ENCODE measurements around the gene IQSEC1. TPM values are rescaled to one million over a fixed set of nuclear protein-coding genes. Genes with fewer than 3 reads are reported as not detected.

IQSEC1 gene
- total RNA-seq, 1 donor from 2014 or later = 29.5 TPM

GRCh38 chr3:12974819-12975218, 98.4 kb downstream of the IQSEC1 start:
- peaks cover 13% of the 10 kb centered on the region for H3K27me3 Mint-ChIP-seq (ENCODE audit: low read depth, unreplicated experiment)
- Histone ChIP-seq H3K27ac (ENCODE audit: low read depth, low read length) (no peak overlapping the region), H3K9ac (ENCODE audit: low read length) (no peak overlapping the region), H3K4me3 (ENCODE audit: insufficient read depth, low read depth, low read length) (no peak overlapping the region), H3K36me3 (ENCODE audit: insufficient read depth, low read length) (no peaks in the 10 kb centered on the region), H3K4me2 (ENCODE audit: low read length) (no peak overlapping the region), H3K79me2 (ENCODE audit: insufficient read depth, low read length) (no peaks in the 10 kb centered on the region), H4K20me1 (ENCODE audit: insufficient read depth, low read length) (peaks cover 13% of the 10 kb centered on the region), H3K27me3 (ENCODE audit: insufficient read depth, low read length) (peaks cover 11% of the 10 kb centered on the region), H3K9me3 (ENCODE audit: insufficient read depth, low read depth, low read length) (no peaks in the 10 kb centered on the region), H3K4me1 (ENCODE audit: insufficient read depth, low read length) (no peaks in the 10 kb centered on the region), H2AFZ (ENCODE audit: low read depth, low read length) (no peak overlapping the region)
- H3K27ac Mint-ChIP-seq (ENCODE audit: unreplicated experiment) = no peak overlapping the region
- no peaks in the 10 kb centered on the region for H3K9me3 Mint-ChIP-seq (ENCODE audit: unreplicated experiment)
- no peaks in the 10 kb centered on the region for H3K36me3 Mint-ChIP-seq (ENCODE audit: low read depth, unreplicated experiment)
- no peak for TF ChIP-seq EZH2 (IDR thresholded peaks at IDR 0.05; ENCODE audit: insufficient read depth, low read length)
- no peak for TF ChIP-seq CTCF (IDR thresholded peaks at IDR 0.05; ENCODE audit: insufficient read depth, low read depth, low read length)
- DNase-seq (ENCODE audit: low read depth) = no peak
- no peak for FAIRE-seq
- H3K4me3 Mint-ChIP-seq (ENCODE audit: unreplicated experiment) = no peak overlapping the region
- peaks cover 3% of the 10 kb centered on the region for H3K4me1 Mint-ChIP-seq (ENCODE audit: low read depth, unreplicated experiment)

GRCh38 chr3:12974334-12974733, 98.9 kb downstream of the IQSEC1 start:
- H2AFZ ChIP-seq (ENCODE audit: low read depth, low read length) = no peak overlapping the region
- H3K27ac ChIP-seq (ENCODE audit: low read depth, low read length) = no peak overlapping the region
- no peak overlapping the region for H3K4me3 ChIP-seq (ENCODE audit: insufficient read depth, low read depth, low read length)
- H3K27ac Mint-ChIP-seq (ENCODE audit: unreplicated experiment) = no peak overlapping the region
- H3K36me3 ChIP-seq (ENCODE audit: insufficient read depth, low read length) = no peaks in the 10 kb centered on the region
- peaks cover under 1% of the 10 kb centered on the region for H3K36me3 Mint-ChIP-seq (ENCODE audit: low read depth, unreplicated experiment)
- no peak overlapping the region for H3K4me3 Mint-ChIP-seq (ENCODE audit: unreplicated experiment)
- no peak for TF ChIP-seq EZH2 (IDR thresholded peaks at IDR 0.05; ENCODE audit: insufficient read depth, low read length)
- TF ChIP-seq CTCF (IDR thresholded peaks at IDR 0.05; ENCODE audit: insufficient read depth, low read depth, low read length) = no peak
- FAIRE-seq (no peak), DNase-seq (ENCODE audit: low read depth) (no peak)
- H3K9ac ChIP-seq (ENCODE audit: low read length) = no peak overlapping the region
- peaks cover 4% of the 10 kb centered on the region for H3K4me1 Mint-ChIP-seq (ENCODE audit: low read depth, unreplicated experiment)
- H3K79me2 ChIP-seq (ENCODE audit: insufficient read depth, low read length) = no peaks in the 10 kb centered on the region
- H3K4me2 ChIP-seq (ENCODE audit: low read length) = no peak overlapping the region
- H3K27me3 ChIP-seq (ENCODE audit: insufficient read depth, low read length) = peaks cover 11% of the 10 kb centered on the region
- H3K4me1 ChIP-seq (ENCODE audit: insufficient read depth, low read length) = no peaks in the 10 kb centered on the region
- peaks cover 13% of the 10 kb centered on the region for H4K20me1 ChIP-seq (ENCODE audit: insufficient read depth, low read length)
- peaks cover 14% of the 10 kb centered on the region for H3K27me3 Mint-ChIP-seq (ENCODE audit: low read depth, unreplicated experiment)
- H3K9me3 ChIP-seq (ENCODE audit: insufficient read depth, low read depth, low read length) = no peaks in the 10 kb centered on the region
- H3K9me3 Mint-ChIP-seq (ENCODE audit: unreplicated experiment) = no peaks in the 10 kb centered on the region

- no peak for TF ChIP-seq EZH2 (IDR thresholded peaks at IDR 0.05; ENCODE audit: insufficient read depth, low read length)
- TF ChIP-seq CTCF (IDR thresholded peaks at IDR 0.05; ENCODE audit: insufficient read depth, low read depth, low read length) = no peak
Observed at GRCh38 chr3:12973827-12974226, 99.4 kb downstream of the IQSEC1 start.

More at GRCh38 chr3:12973827-12974226, 99.4 kb downstream of the IQSEC1 start:
- Histone ChIP-seq H3K9ac (ENCODE audit: low read length) (no peak overlapping the region), H3K4me2 (ENCODE audit: low read length) (no peak overlapping the region), H3K36me3 (ENCODE audit: insufficient read depth, low read length) (no peaks in the 10 kb centered on the region), H3K27me3 (ENCODE audit: insufficient read depth, low read length) (peaks cover 11% of the 10 kb centered on the region), H3K79me2 (ENCODE audit: insufficient read depth, low read length) (no peaks in the 10 kb centered on the region), H3K4me3 (ENCODE audit: insufficient read depth, low read depth, low read length) (no peak overlapping the region), H3K9me3 (ENCODE audit: insufficient read depth, low read depth, low read length) (no peaks in the 10 kb centered on the region), H3K4me1 (ENCODE audit: insufficient read depth, low read length) (no peaks in the 10 kb centered on the region), H4K20me1 (ENCODE audit: insufficient read depth, low read length) (peaks cover 13% of the 10 kb centered on the region), H3K27ac (ENCODE audit: low read depth, low read length) (no peak overlapping the region), H2AFZ (ENCODE audit: low read depth, low read length) (no peak overlapping the region)
- DNase-seq (ENCODE audit: low read depth) = no peak
- H3K36me3 Mint-ChIP-seq (ENCODE audit: low read depth, unreplicated experiment) = peaks cover 3% of the 10 kb centered on the region
- H3K4me1 Mint-ChIP-seq (ENCODE audit: low read depth, unreplicated experiment) = peaks cover 3% of the 10 kb centered on the region
- H3K27ac Mint-ChIP-seq (ENCODE audit: unreplicated experiment) = no peak overlapping the region
- H3K4me3 Mint-ChIP-seq (ENCODE audit: unreplicated experiment) = no peak overlapping the region
- H3K27me3 Mint-ChIP-seq (ENCODE audit: low read depth, unreplicated experiment) = peaks cover 16% of the 10 kb centered on the region
- no peak for FAIRE-seq
- no peaks in the 10 kb centered on the region for H3K9me3 Mint-ChIP-seq (ENCODE audit: unreplicated experiment)
